Measurements from ENCODE around the gene SLC39A3.
A peak's percentile ranks its signal among the peaks of the same experiment; 100 is the strongest.

The SLC39A3 gene

DNA sequence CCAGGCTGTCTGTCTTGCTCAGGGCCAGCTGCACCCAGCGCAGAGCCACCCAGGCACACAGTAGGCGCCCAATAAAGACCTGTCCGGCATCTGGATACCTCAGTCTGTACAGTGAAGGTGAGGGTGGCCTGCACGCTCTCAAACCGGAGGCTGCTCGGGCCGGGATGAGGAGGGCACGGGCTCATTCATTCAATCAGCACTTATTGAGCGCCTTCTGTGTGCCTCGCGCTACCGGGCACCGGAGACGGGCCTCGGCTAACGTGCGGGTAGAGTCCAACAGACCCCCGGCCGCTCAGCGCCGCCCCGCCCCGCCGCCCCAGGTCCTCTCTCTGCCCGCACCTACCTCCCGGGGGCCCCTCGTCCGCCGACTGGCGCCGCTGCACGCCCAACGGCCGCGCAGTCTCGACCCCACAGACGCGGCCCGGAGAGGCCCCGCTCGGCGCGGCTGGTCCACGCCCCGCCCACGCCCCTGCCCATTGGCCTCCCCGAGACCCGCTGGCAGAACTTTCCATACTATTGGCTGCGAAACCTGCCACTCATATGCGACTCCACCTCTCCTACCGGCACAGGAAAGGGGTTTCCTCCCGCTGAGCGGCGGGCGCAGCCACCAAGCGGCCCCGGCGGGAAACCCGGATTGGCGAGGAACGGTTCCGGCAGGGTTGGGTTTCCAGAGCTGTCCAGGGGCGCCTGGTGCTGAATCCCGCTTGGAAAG lies at the start of gene SLC39A3:
TSS of gene SLC39A3 (minus strand) at position 416 of the 712 bp plus-strand sequence. CDS start 2,760 bp downstream, outside the sequence.
- peak; percentile 99 for DNase-seq

GRCh38 chr19:2788237-2788636 lies 48.4 kb upstream of the SLC39A3 start:
- in situ Hi-C loops (cut with MboI; ENCODE audit: low pct_unique_long_range_greater_than_20kb, low sequenced_read_pairs): no loop called here
- DNase-seq: no peak

More for the DNA sequence above, at the start of gene SLC39A3:
- in situ Hi-C loops (cut with MboI; ENCODE audit: low pct_unique_long_range_greater_than_20kb, low sequenced_read_pairs): no loop called here

DNA sequence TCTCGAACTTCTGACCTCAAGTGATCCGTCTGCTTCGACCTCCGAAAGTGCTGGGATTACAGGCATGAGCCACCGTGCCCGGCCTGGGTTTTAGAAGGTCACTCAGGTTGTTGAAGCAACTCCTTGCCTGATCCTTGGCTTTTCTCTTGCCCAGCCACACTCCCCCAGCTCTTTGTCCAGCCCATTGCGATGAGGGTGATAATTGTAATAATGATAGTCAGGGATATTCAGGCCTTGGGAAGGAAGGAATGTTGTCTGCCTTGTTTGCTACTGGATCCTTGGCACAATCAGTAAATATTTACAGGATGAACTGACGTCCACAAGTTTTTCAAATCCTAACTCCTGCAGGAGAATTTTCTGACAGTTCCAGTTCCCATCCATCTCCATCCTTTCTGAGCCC lies 47.3 kb upstream of the SLC39A3 start:
- DNase-seq: no peak
- in situ Hi-C loops (cut with MboI; ENCODE audit: low pct_unique_long_range_greater_than_20kb, low sequenced_read_pairs): no loop called here

- DNase-seq: peak; percentile 99
- in situ Hi-C loops (cut with MboI; ENCODE audit: low pct_unique_long_range_greater_than_20kb, low sequenced_read_pairs): no loop called here
These were observed 45.6 kb upstream of the SLC39A3 start, which contains the start of gene THOP1 for GRCh38 chr19:2785244-2785997. THOP1 (plus strand) TSS chr19:2785503; CDS start chr19:2785663, 160 bp downstream.

DNA sequence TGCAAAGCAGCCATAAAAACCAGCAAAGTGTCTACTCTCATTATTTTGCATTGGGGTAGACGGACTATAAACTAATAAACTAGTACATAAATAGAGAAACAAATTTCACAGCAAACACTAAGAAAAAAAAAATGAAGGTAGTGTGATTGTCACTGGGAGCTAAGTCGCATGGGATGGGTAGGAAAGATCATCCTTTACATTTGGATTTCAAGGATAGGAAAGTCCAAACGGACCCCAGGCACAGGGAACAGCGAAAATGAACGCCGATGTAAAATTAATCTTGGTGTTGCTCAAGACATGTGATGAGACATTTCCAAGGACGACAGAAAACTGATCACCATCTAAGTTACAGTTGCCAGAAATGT lies 43.9 kb upstream of the SLC39A3 start:
- no peak for DNase-seq
- in situ Hi-C loops (cut with MboI; ENCODE audit: low pct_unique_long_range_greater_than_20kb, low sequenced_read_pairs): no loop called here

- in situ Hi-C loops (cut with MboI; ENCODE audit: low pct_unique_long_range_greater_than_20kb, low sequenced_read_pairs): no loop called here
- peak; percentile 100 for DNase-seq
These were observed 43.3 kb upstream of the SLC39A3 start, which contains the start of gene SGTA for GRCh38 chr19:2782936-2783780. SGTA (minus strand) TSS chr19:2783273; CDS start chr19:2769068, 14,205 bp downstream.

DNA sequence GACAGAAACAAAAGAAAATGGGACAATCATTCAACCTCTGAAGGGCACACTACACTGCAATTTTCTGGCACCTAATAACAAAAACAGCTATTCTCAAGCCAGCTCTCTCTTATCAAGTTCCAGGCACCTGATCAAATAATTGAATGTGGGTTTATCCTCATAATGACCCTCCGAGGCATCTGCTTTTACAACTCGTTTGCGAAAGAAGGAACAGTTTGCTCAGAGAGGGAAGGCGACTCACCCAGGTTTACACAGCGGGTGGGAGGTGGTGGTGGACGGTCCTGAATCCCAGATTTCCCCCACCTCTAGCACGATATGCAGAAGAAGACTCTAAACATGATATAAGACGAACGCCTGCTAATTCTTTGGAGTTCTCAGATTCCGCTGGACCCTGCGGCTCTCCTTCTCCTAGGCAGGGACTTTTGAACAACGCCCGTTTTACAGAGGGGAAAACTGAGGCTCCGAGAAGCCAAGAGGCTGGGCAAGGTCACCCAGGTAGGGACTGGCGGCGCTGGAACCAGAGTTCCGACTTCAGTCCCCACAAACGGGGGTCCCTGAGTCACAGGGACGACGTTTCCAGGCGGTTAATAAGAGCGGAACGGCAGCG lies 42.6 kb upstream of the SLC39A3 start:
- peak; percentile 12 for DNase-seq
- in situ Hi-C loops (cut with MboI; ENCODE audit: low pct_unique_long_range_greater_than_20kb, low sequenced_read_pairs): no loop called here

DNA sequence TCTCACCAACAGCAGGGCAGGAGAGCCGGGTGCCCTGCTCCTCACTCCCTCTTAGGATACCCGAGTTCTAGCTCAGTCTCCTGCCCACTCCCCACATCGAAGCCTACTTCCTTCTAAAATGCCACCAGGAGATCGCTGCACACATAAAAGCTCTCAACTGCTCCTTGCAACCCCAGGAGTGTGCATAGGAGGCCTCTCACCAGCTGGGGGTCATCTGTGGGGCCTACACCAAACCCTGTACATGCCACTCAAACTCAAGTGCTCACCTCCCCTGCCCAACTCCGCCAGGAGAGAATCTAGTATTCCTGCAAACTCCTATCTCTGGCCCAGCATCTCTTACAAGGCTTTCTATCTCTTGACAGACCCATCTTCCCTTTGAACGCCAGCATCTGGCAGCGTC lies 40.5 kb upstream of the SLC39A3 start:
- in situ Hi-C loops (cut with MboI; ENCODE audit: low pct_unique_long_range_greater_than_20kb, low sequenced_read_pairs): no loop called here
- DNase-seq: no peak

DNA sequence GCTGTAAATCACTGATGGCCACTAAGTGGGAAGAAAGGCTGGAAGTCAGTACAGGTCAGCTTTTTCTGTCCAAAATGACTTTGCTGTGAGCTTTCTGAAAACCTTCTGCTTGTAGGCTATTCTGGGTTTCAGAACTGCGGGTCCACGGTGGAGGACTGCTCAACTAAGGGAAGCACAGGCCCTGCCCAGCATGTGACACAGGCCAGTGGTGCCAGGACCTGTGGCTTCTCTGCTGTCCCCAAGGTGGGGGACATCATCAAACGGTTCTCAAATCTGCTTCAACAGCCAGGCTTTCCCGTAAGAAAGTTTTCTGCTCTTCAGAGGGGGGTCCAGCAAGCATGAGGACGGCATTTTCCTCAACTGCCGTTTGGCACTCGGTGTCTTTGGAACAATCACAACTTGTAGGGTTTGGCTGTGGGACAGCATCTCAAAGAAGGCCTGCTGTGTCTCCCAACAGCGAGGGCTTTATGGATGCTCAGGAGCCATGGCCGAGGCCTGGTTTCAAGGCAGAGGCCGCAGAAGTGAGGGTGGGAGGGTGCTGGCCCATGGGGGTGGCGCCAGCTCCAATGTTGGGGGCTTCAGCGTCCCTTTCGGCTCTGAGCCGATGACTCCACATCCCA lies 39.4 kb upstream of the SLC39A3 start:
- in situ Hi-C loops (cut with MboI; ENCODE audit: low pct_unique_long_range_greater_than_20kb, low sequenced_read_pairs): no loop called here
- no peak for DNase-seq

GRCh38 chr19:2777952-2778683 lies 38.3 kb upstream of the SLC39A3 start:
- no peak for DNase-seq
- in situ Hi-C loops (cut with MboI; ENCODE audit: low pct_unique_long_range_greater_than_20kb, low sequenced_read_pairs): no loop called here

GRCh38 chr19:2775556-2776430 lies 36.0 kb upstream of the SLC39A3 start:
- DNase-seq: peak; percentile 51

DNA sequence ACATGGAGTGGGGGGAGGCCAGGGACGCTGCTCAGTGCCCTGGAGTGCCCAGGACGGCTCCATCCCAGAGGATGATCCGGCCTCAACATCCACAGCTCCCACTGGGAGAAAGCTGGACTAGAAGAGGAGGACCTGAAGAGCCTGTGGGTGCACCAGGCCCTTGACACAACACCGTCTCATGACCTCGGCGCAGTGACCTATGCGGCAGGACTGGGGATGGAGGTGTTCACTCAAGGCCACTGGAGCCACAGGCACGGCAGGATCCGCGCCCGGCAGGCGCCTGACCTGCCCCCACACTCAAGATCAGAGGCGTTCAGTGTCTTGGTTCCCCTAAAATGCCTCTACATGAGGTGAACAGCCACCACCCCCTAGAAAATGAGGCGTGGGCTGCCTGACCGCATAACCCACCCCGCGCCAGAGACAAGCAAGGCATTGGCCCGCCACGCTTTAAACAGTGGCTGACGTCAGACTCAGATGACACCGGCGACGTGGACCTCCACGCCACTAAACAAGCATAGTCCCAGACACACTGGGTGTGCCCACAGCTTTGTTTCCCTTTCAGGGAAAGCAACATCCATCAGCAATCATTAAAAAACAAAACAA lies 35.2 kb upstream of the SLC39A3 start:
- in situ Hi-C loops (cut with MboI; ENCODE audit: low pct_unique_long_range_greater_than_20kb, low sequenced_read_pairs): no loop called here
- no peak for DNase-seq

More at GRCh38 chr19:2775556-2776430, 36.0 kb upstream of the SLC39A3 start:
- in situ Hi-C loops (cut with MboI; ENCODE audit: low pct_unique_long_range_greater_than_20kb, low sequenced_read_pairs): no loop called here

DNA sequence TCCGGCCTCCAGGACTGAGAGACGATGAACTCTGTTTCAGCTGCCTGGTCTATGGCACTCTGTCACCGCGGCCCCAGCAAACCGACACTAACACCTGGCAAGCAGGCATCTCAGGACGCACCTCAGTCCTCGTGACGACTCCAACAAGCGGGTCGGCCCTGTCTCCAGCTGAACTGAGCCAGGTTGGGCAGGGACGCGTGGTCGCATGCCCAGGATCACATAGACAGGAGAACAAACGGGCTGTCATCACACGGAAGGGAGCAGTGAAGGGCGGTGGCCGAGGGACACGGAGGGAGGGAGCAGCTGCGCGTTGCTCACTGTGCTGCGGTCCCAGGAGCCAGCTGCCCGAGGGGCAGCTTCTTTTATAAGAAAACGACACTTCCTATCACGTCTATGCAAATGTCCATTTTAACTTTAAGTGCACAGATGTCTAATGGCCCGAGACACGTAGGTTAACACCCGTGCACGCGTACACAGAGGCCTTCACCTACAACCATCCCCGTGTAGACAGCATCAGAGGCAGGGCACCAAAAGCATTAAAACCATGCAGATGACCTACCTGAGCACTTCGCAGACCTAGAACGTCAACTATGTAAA lies 34.4 kb upstream of the SLC39A3 start:
- in situ Hi-C loops (cut with MboI; ENCODE audit: low pct_unique_long_range_greater_than_20kb, low sequenced_read_pairs): no loop called here
- DNase-seq: no peak

DNA sequence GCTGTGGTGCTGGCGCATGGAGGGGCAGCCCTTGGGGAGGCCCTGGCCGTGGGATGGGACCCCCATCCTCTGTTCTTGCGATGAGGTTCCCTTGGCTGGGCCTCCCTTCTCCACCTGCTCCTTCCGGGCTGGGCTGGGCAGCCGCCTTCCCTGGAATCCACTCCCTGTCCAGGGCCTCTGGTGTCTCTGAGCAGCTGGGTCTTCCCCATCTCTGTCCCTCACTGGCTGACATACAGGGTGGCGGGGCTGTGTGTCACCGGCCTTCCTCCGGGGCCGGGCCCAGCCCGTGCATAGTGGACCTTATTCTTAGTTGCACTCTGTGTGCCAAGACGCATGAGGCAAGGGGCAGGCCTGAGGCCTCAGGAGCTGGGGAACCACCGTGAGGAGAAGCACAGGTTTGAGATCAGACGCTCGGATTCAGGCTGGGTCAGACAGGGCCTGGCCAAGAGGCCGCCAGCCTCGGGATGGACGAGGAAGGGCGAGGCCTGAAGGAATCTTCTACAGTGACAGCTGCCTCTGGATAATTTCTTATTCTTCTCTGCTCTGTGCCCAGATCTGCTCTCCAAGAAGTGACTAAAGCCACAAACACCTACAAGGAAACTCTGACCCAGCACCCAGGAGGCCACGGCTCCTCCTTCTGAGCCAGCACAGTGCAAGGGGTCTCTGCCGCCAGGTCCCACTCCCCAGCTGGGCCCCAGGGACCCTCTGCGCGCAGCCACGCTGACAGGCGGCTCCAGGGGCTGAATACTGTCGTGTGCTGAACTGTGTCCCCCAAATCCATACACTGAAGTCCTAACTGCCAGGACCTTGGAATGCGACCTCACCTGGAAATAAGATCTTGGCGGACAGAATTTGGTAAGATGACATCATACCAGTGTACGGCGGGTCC lies 32.2 kb upstream of the SLC39A3 start:
- no peak for DNase-seq
- in situ Hi-C loops (cut with MboI; ENCODE audit: low pct_unique_long_range_greater_than_20kb, low sequenced_read_pairs): no loop called here

All from KBM-7 (cell line).